Cardiac fibroblast (primary cell): ENCODE results near the gene PRKCB.

ENCODE experiments used
- DNase-seq, 2 donors: peaks; one replicate each; pipeline versions ENCODE4 v3.0.0 to v3.0.0-alpha.2; 2010; ENCODE audit warnings: low read depth in 2 of 2
- H3K4me3 ChIP-seq, 2 donors: replicated peaks in 1 of 2; 1 replicate in 1 of 2; 2 replicates in 1 of 2; pipeline ENCODE4 v1.5.1; 2011; ENCODE audit warnings: low read depth in 2 of 2, low read length in 2 of 2, mild to moderate bottlenecking in 2 of 2, moderate library complexity in 1 of 2
- CTCF ChIP-seq: IDR thresholded peaks from one replicate; pipeline ENCODE4 v1.5.1; 2011; ENCODE audit warnings: low read depth, mild to moderate bottlenecking, low read length, inconsistent platforms

PRKCB gene

GRCh38 chr16:24188751-24189318 is 353.1 kb downstream of the PRKCB start:
- H3K4me3 ChIP-seq: no peak overlapping the region
- DNase-seq: no peak
- no peak for TF ChIP-seq CTCF

- TF ChIP-seq CTCF: no peak
- no peak overlapping the region for H3K4me3 ChIP-seq
- no peak for DNase-seq
Measured at GRCh38 chr16:24189941-24190340, 354.2 kb downstream of the PRKCB start.

GRCh38 chr16:24191876-24192402 is 356.2 kb downstream of the PRKCB start:
- DNase-seq: no peak
- H3K4me3 ChIP-seq: no peak overlapping the region
- no peak for TF ChIP-seq CTCF

GRCh38 chr16:24195221-24195620 is 359.4 kb downstream of the PRKCB start:
- no peak for TF ChIP-seq CTCF

GRCh38 chr16:24198807-24199533 is 363.2 kb downstream of the PRKCB start:
- no peak for TF ChIP-seq CTCF
- DNase-seq: no peak
- H3K4me3 ChIP-seq: no peak overlapping the region

More at GRCh38 chr16:24195221-24195620, 359.4 kb downstream of the PRKCB start:
- no peak overlapping the region for H3K4me3 ChIP-seq
- DNase-seq: no peak

- no peak for TF ChIP-seq CTCF
Measured at GRCh38 chr16:24203675-24204074, 367.9 kb downstream of the PRKCB start.

More at GRCh38 chr16:24203675-24204074, 367.9 kb downstream of the PRKCB start:
- H3K4me3 ChIP-seq: no peak overlapping the region
- DNase-seq: no peak
